H9 (cell line): ENCODE measurements around the gene TNFSF18. TPM values are rescaled to one million over a fixed set of nuclear protein-coding genes. Genes with fewer than 3 reads are reported as not detected.

Experiments
- DNase-seq: peaks from one replicate; pipeline ENCODE4 v3.0.0-alpha.2; 2017
- H2AFZ ChIP-seq: one replicate; pipeline ENCODE4 v1.6.1; 2013; ENCODE audit warnings: mild to moderate bottlenecking, low read length, control low read depth, moderate library complexity
- H2AK5ac ChIP-seq: 2 replicates; pipeline ENCODE4 v1.6.1; 2013; ENCODE audit warnings: low read length, control low read depth, mixed read lengths; ENCODE audit not compliant: insufficient read length
- H2BK120ac ChIP-seq: one replicate; pipeline ENCODE4 v1.6.1; 2013; ENCODE audit warnings: low read depth, mild to moderate bottlenecking, low read length, control low read depth, inconsistent platforms; ENCODE audit not compliant: poor library complexity, severe bottlenecking
- H2BK12ac ChIP-seq: 2 replicates; pipeline ENCODE4 v1.6.1; 2013; ENCODE audit warnings: low read length, control low read depth, mixed read lengths, low read depth; ENCODE audit not compliant: insufficient read length
- H2BK15ac ChIP-seq: 2 replicates; pipeline ENCODE4 v1.6.1; 2013; ENCODE audit warnings: low read depth, low read length, control low read depth
- H2BK20ac ChIP-seq: one replicate; pipeline ENCODE4 v1.6.1; 2013; ENCODE audit warnings: low read depth, mild to moderate bottlenecking, low read length, control low read depth, inconsistent platforms; ENCODE audit not compliant: poor library complexity, severe bottlenecking
- H2BK5ac ChIP-seq: 2 replicates; pipeline ENCODE4 v1.6.1; 2013; ENCODE audit warnings: low read length, control low read depth, mixed read lengths; ENCODE audit not compliant: insufficient read length
- H3K14ac ChIP-seq: 2 replicates; pipeline ENCODE4 v1.6.1; 2013; ENCODE audit warnings: low read length, control low read depth; ENCODE audit not compliant: insufficient read depth
- H3K18ac ChIP-seq: 2 replicates; pipeline ENCODE4 v1.6.1; 2013; ENCODE audit warnings: low read depth, mild to moderate bottlenecking, mixed read lengths, low read length, control low read depth; ENCODE audit not compliant: insufficient read length
- H3K23ac ChIP-seq: 2 replicates; pipeline ENCODE4 v1.6.1; 2013; ENCODE audit warnings: low read length, control low read depth, mixed read lengths, low read depth; ENCODE audit not compliant: insufficient read length
- H3K23me2 ChIP-seq: 2 replicates; pipeline ENCODE4 v1.6.1; 2013; ENCODE audit warnings: low read depth, mild to moderate bottlenecking, mixed read lengths, low read length, control low read depth; ENCODE audit not compliant: insufficient read length, poor library complexity, severe bottlenecking
- H3K27ac ChIP-seq: 2 replicates; pipeline ENCODE4 v1.5.1; 2013; ENCODE audit warnings: low read length, control low read depth, mixed read lengths, low read depth; ENCODE audit not compliant: insufficient read length
- H3K27me3 ChIP-seq: 2 replicates; pipeline ENCODE4 v1.6.1; 2013; ENCODE audit warnings: low read length, control low read depth, inconsistent platforms; ENCODE audit not compliant: insufficient read depth
- H3K4ac ChIP-seq: 2 replicates; pipeline ENCODE4 v1.6.1; 2013; ENCODE audit warnings: low read depth, mild to moderate bottlenecking, control low read depth, inconsistent platforms, low read length, moderate library complexity
- H3K4me1 ChIP-seq: 2 replicates; pipeline ENCODE4 v1.6.1; 2013; ENCODE audit warnings: low read length, control low read depth, inconsistent platforms; ENCODE audit not compliant: insufficient read depth
- H3K4me2 ChIP-seq: 2 replicates; pipeline ENCODE4 v1.6.1; 2013; ENCODE audit warnings: low read length, control low read depth, mixed read lengths; ENCODE audit not compliant: insufficient read length, insufficient read depth
- H3K56ac ChIP-seq: 2 replicates; pipeline ENCODE4 v1.6.1; 2013; ENCODE audit warnings: low read depth, mild to moderate bottlenecking, mixed read lengths, low read length, control low read depth; ENCODE audit not compliant: insufficient read length
- H3K79me1 ChIP-seq: 2 replicates; pipeline ENCODE4 v1.6.1; 2013; ENCODE audit warnings: low read depth, mild to moderate bottlenecking, moderate library complexity, low read length, control low read depth, inconsistent platforms; ENCODE audit not compliant: insufficient read depth, poor library complexity, severe bottlenecking
- H3K79me2 ChIP-seq: 2 replicates; pipeline ENCODE4 v1.6.1; 2013; ENCODE audit warnings: low read length, control low read depth, inconsistent platforms; ENCODE audit not compliant: insufficient read depth
- H3K9ac ChIP-seq: 2 replicates; pipeline ENCODE4 v1.6.1; 2013; ENCODE audit warnings: low read length, control low read depth, mixed read lengths; ENCODE audit not compliant: insufficient read length; ENCODE audit errors: extremely low read depth
- H3K9me3 ChIP-seq: one replicate; pipeline ENCODE4 v1.6.1; 2013; ENCODE audit warnings: low read depth, low read length, inconsistent platforms; ENCODE audit not compliant: control insufficient read depth
- H3T11ph ChIP-seq: one replicate; pipeline ENCODE4 v1.6.1; 2013; ENCODE audit warnings: mild to moderate bottlenecking, low read length, control low read depth, inconsistent platforms
- H4K20me1 ChIP-seq: one replicate; pipeline ENCODE4 v1.6.1; 2013; ENCODE audit not compliant: control insufficient read depth, insufficient read length, insufficient read depth
- H4K5ac ChIP-seq: 2 replicates; pipeline ENCODE4 v1.6.1; 2013; ENCODE audit warnings: low read depth, mild to moderate bottlenecking, mixed read lengths, low read length, control low read depth; ENCODE audit not compliant: insufficient read length
- H4K8ac ChIP-seq: replicated peaks from 2 replicates; pipeline ENCODE4 v1.6.1; 2013; ENCODE audit warnings: low read length, control low read depth, mixed read lengths, low read depth; ENCODE audit not compliant: insufficient read length
- H4K91ac ChIP-seq: 2 replicates; pipeline ENCODE4 v1.6.1; 2013; ENCODE audit warnings: low read depth, mild to moderate bottlenecking, moderate library complexity, mixed read lengths, low read length, control low read depth; ENCODE audit not compliant: insufficient read length
- H3K27ac Mint-ChIP-seq, 3 experiments: 2 replicates in 2 of 3; 3 replicates in 1 of 3; pipeline ENCODE4 v1.8.0; 2020 to 2021; ENCODE audit warnings: mixed read lengths in 3 of 3, mild to moderate bottlenecking in 1 of 3, moderate library complexity in 1 of 3
- H3K27me3 Mint-ChIP-seq: 2 replicates; pipeline ENCODE4 v1.8.0; 2021; ENCODE audit warnings: low read depth, mild to moderate bottlenecking, moderate library complexity, mixed read lengths
- H3K36me3 Mint-ChIP-seq, 3 experiments: 2 replicates in 2 of 3; 3 replicates in 1 of 3; pipeline ENCODE4 v1.8.0; 2020 to 2021; ENCODE audit warnings: low read depth in 3 of 3, mixed read lengths in 3 of 3; ENCODE audit not compliant: insufficient read depth in 1 of 3
- H3K4me1 Mint-ChIP-seq, 2 experiments: 2 replicates each; pipeline ENCODE4 v1.8.0; 2020; ENCODE audit warnings: mixed read lengths in 2 of 2
- H3K4me3 Mint-ChIP-seq, 2 experiments: 2 replicates in 1 of 2; 3 replicates in 1 of 2; pipeline ENCODE4 v1.8.0; 2020 to 2021; ENCODE audit warnings: mild to moderate bottlenecking in 2 of 2, mixed read lengths in 2 of 2, moderate library complexity in 1 of 2
- H3K9me3 Mint-ChIP-seq, 2 experiments: 2 replicates in 1 of 2; 3 replicates in 1 of 2; pipeline ENCODE4 v1.8.0; 2020; ENCODE audit warnings: mild to moderate bottlenecking in 2 of 2, mixed read lengths in 2 of 2, moderate library complexity in 1 of 2
- total RNA-seq: library from RNA; stranded (reverse); gene quantifications from 2 replicates; pipeline ENCODE4 v1.2.1, GENCODE V29; 2021
- TF ChIP-seq, protein P1 (sequence below): fragments of 200-600 bp; sonication (generic); conservative IDR thresholded peaks from 3 replicates; pipeline ENCODE4 v1.8.0; 2021; ENCODE audit warnings: antibody characterized with exemption, mild to moderate bottlenecking

The TNFSF18 gene
- total RNA-seq, 1 experiment from 2014 or later = not detected

DNA sequence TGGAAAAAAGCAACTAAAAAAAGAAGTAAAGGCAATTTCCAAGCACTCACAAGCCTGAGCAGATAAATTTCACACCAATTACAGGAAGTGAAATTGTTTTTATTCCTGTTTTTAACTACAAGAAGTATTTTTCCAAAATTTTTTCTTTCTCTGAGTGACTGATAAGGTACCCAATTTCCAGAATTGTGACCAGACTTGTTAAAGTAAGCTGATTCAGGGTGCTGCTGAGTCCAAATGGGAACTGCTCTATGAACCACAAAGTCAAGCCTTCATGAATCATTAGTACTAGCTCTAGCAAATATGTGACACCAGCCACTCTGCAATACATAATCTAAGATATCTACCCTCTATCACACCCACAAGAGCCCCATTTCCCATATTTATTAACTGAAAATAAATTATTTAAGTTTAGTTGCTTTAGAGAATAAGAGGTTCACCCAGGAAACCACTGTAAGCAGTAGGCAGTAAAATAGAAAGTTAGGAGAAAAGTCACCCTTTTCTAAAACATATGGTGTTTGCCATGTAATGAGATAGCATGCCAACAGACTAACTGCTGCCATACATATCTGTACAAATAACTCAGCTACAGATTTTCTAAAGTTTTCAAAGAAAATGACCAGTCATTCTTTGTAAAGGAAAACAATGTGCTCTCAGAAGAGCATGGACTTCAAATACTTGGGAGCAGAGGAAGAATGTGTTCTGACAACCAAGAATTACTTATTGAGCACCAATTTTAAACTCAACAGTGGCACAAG lies 43.1 kb upstream of the TNFSF18 start:
- H4K20me1 ChIP-seq = no peaks in the 10 kb centered on the region
- no peak overlapping the region for H3K4me3 Mint-ChIP-seq
- H2AK5ac ChIP-seq = no peak overlapping the region
- no peak overlapping the region for H3K27ac Mint-ChIP-seq
- H2BK20ac ChIP-seq = no peak overlapping the region
- H4K5ac ChIP-seq = no peak overlapping the region
- TF ChIP-seq, protein P1, sequence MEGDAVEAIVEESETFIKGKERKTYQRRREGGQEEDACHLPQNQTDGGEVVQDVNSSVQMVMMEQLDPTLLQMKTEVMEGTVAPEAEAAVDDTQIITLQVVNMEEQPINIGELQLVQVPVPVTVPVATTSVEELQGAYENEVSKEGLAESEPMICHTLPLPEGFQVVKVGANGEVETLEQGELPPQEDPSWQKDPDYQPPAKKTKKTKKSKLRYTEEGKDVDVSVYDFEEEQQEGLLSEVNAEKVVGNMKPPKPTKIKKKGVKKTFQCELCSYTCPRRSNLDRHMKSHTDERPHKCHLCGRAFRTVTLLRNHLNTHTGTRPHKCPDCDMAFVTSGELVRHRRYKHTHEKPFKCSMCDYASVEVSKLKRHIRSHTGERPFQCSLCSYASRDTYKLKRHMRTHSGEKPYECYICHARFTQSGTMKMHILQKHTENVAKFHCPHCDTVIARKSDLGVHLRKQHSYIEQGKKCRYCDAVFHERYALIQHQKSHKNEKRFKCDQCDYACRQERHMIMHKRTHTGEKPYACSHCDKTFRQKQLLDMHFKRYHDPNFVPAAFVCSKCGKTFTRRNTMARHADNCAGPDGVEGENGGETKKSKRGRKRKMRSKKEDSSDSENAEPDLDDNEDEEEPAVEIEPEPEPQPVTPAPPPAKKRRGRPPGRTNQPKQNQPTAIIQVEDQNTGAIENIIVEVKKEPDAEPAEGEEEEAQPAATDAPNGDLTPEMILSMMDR = no peak
- no peak overlapping the region for H2BK15ac ChIP-seq
- H3K27me3 Mint-ChIP-seq = no peaks in the 10 kb centered on the region
- H3K9ac ChIP-seq = no peak overlapping the region
- H3K23me2 ChIP-seq = no peaks in the 10 kb centered on the region
- H2BK5ac ChIP-seq = no peak overlapping the region
- no peaks in the 10 kb centered on the region for H3K4me1 ChIP-seq
- no peak overlapping the region for H3K4ac ChIP-seq
- no peak overlapping the region for H3K18ac ChIP-seq
- H3K36me3 Mint-ChIP-seq = no peaks in the 10 kb centered on the region
- no peak overlapping the region for H3K4me2 ChIP-seq
- H2AFZ ChIP-seq = no peak overlapping the region
- H3T11ph ChIP-seq = no peak overlapping the region
- no peak overlapping the region for H4K91ac ChIP-seq
- no peak overlapping the region for H3K56ac ChIP-seq
- no peaks in the 10 kb centered on the region for H3K9me3 Mint-ChIP-seq
- no peak overlapping the region for H3K14ac ChIP-seq
- H2BK12ac ChIP-seq = no peak overlapping the region
- no peak overlapping the region for H3K23ac ChIP-seq
- H3K27ac ChIP-seq = no peak overlapping the region
- H2BK120ac ChIP-seq = no peak overlapping the region
- no peak for DNase-seq
- no peak overlapping the region for H4K8ac ChIP-seq
- no peaks in the 10 kb centered on the region for H3K4me1 Mint-ChIP-seq
- H3K79me1 ChIP-seq = no peaks in the 10 kb centered on the region
- no peaks in the 10 kb centered on the region for H3K27me3 ChIP-seq
- no peaks in the 10 kb centered on the region for H3K9me3 ChIP-seq
- H3K79me2 ChIP-seq = no peaks in the 10 kb centered on the region
